Mesendoderm (in vitro differentiated cells): Measurements from ENCODE around the gene FLT3LG.
A peak's percentile ranks its signal among the peaks of the same experiment; 100 is the strongest.

Source experiments
- DNase-seq: peaks from one replicate; pipeline ENCODE4 v3.0.0; 2013
- H2AK5ac ChIP-seq: 2 replicates; pipeline ENCODE4 v1.6.1; 2013; ENCODE audit warnings: low read length, inconsistent platforms
- H2BK120ac ChIP-seq: 2 replicates; pipeline ENCODE4 v1.6.1; 2013; ENCODE audit warnings: low read depth, mild to moderate bottlenecking, low read length, moderate library complexity, mixed read lengths
- H2BK15ac ChIP-seq: replicated peaks from 2 replicates; pipeline ENCODE4 v1.6.1; 2013; ENCODE audit warnings: low read depth, mild to moderate bottlenecking, moderate library complexity
- H2BK5ac ChIP-seq: 2 replicates; pipeline ENCODE4 v1.6.1; 2013; ENCODE audit warnings: low read length, inconsistent platforms
- H3K18ac ChIP-seq: 2 replicates; pipeline ENCODE4 v1.6.1; 2013; ENCODE audit warnings: mild to moderate bottlenecking, low read length, mixed read lengths
- H3K23ac ChIP-seq: one replicate; pipeline ENCODE4 v1.6.1; 2013; ENCODE audit warnings: low read length
- H3K27ac ChIP-seq: 2 replicates; pipeline ENCODE4 v1.5.1; 2013; ENCODE audit warnings: low read depth, mild to moderate bottlenecking, inconsistent platforms, low read length, moderate library complexity
- H3K27me3 ChIP-seq: 2 replicates; pipeline ENCODE4 v1.6.1; 2013; ENCODE audit warnings: low read length, control low read depth, mild to moderate bottlenecking, inconsistent platforms; ENCODE audit not compliant: insufficient read depth, poor library complexity
- H3K36me3 ChIP-seq: 2 replicates; pipeline ENCODE4 v1.6.1; 2013; ENCODE audit warnings: low read length, inconsistent platforms; ENCODE audit not compliant: control insufficient read depth, insufficient read depth
- H3K4ac ChIP-seq: one replicate; pipeline ENCODE4 v1.6.1; 2013; ENCODE audit warnings: low read depth, mild to moderate bottlenecking, low read length, moderate library complexity
- H3K4me1 ChIP-seq: 2 replicates; pipeline ENCODE4 v1.6.1; 2013; ENCODE audit warnings: low read depth, low read length, inconsistent platforms; ENCODE audit not compliant: control insufficient read depth
- H3K4me2 ChIP-seq: 2 replicates; pipeline ENCODE4 v1.6.1; 2013; ENCODE audit warnings: low read length
- H3K4me3 ChIP-seq: 2 replicates; pipeline ENCODE4 v1.5.1; 2013; ENCODE audit warnings: mild to moderate bottlenecking, low read length
- H3K56ac ChIP-seq: one replicate; pipeline ENCODE4 v1.6.1; 2013; ENCODE audit warnings: low read length
- H3K79me1 ChIP-seq: 2 replicates; pipeline ENCODE4 v1.6.1; 2013; ENCODE audit warnings: low read length, inconsistent platforms
- H3K79me2 ChIP-seq: 2 replicates; pipeline ENCODE4 v1.6.1; 2013; ENCODE audit warnings: mild to moderate bottlenecking, low read length; ENCODE audit not compliant: control insufficient read depth, insufficient read depth
- H3K9ac ChIP-seq: 2 replicates; pipeline ENCODE4 v1.6.1; 2013; ENCODE audit warnings: low read length, inconsistent platforms
- H4K5ac ChIP-seq: one replicate; pipeline ENCODE4 v1.6.1; 2013; ENCODE audit warnings: low read length
- H4K8ac ChIP-seq: one replicate; pipeline ENCODE4 v1.6.1; 2013; ENCODE audit warnings: low read depth, mild to moderate bottlenecking, control low read depth, low read length, moderate library complexity
- WGBS: extraction: QIAGEN DNeasy Blood & Tissue Kit; methylation state at CpG from one replicate; pipeline ENCODE4 v1.1.7; 2013; ENCODE audit warnings: low lambda C conversion rate, missing lambda C conversion rate; ENCODE audit not compliant: insufficient coverage; ENCODE audit errors: extremely low coverage; 5-methylcytosine and 5-hydroxymethylcytosine counted together

FLT3LG gene

GRCh38 chr19:49461656-49462055 is 12.4 kb upstream of the FLT3LG start:
- H4K8ac ChIP-seq, result no peak overlapping the region
- H3K4me1 ChIP-seq, result no peaks in the 10 kb centered on the region
- no peak overlapping the region for H2BK15ac ChIP-seq
- H3K36me3 ChIP-seq, result no peaks in the 10 kb centered on the region
- no peak overlapping the region for H3K4ac ChIP-seq
- no CpG with 5 or more reads among the region's 37 CpGs for WGBS
- no peak overlapping the region for H3K23ac ChIP-seq
- H2BK120ac ChIP-seq, result no peak overlapping the region
- H3K27ac ChIP-seq, result no peak overlapping the region
- no peak overlapping the region for H3K9ac ChIP-seq
- DNase-seq, result no peak
- H3K18ac ChIP-seq, result no peak overlapping the region
- H3K4me2 ChIP-seq, result no peak overlapping the region
- H3K79me2 ChIP-seq, result no peaks in the 10 kb centered on the region
- no peak overlapping the region for H3K56ac ChIP-seq
- no peak overlapping the region for H3K4me3 ChIP-seq
- no peak overlapping the region for H4K5ac ChIP-seq
- no peak overlapping the region for H2AK5ac ChIP-seq
- no peaks in the 10 kb centered on the region for H3K27me3 ChIP-seq
- H2BK5ac ChIP-seq, result no peak overlapping the region
- H3K79me1 ChIP-seq, result no peaks in the 10 kb centered on the region

- WGBS, result no CpG with 5 or more reads among the region's 12 CpGs
- Histone ChIP-seq H3K4me3 (no peak overlapping the region), H4K5ac (no peak overlapping the region), H3K56ac (no peak overlapping the region), H2AK5ac (no peak overlapping the region), H3K79me1 (no peaks in the 10 kb centered on the region), H3K4me2 (no peak overlapping the region), H2BK15ac (no peak overlapping the region), H3K9ac (no peak overlapping the region), H3K27me3 (no peaks in the 10 kb centered on the region), H3K36me3 (no peaks in the 10 kb centered on the region), H2BK5ac (no peak overlapping the region), H3K4ac (no peak overlapping the region), H2BK120ac (no peak overlapping the region), H4K8ac (no peak overlapping the region), H3K27ac (no peak overlapping the region), H3K18ac (no peak overlapping the region), H3K4me1 (no peaks in the 10 kb centered on the region), H3K79me2 (no peaks in the 10 kb centered on the region), H3K23ac (no peak overlapping the region)
- DNase-seq, result no peak
Observed at GRCh38 chr19:49462492-49462891, 11.5 kb upstream of the FLT3LG start.

- Histone ChIP-seq H2AK5ac (no peak overlapping the region), H3K27ac (no peak overlapping the region), H3K23ac (no peak overlapping the region), H3K79me1 (no peaks in the 10 kb centered on the region), H4K5ac (no peak overlapping the region), H4K8ac (no peak overlapping the region), H3K4me3 (no peak overlapping the region), H2BK120ac (no peak overlapping the region), H3K27me3 (no peaks in the 10 kb centered on the region), H3K4me2 (no peak overlapping the region), H3K4me1 (no peaks in the 10 kb centered on the region), H3K18ac (no peak overlapping the region), H3K4ac (no peak overlapping the region), H2BK15ac (no peak overlapping the region), H3K79me2 (no peaks in the 10 kb centered on the region), H3K9ac (no peak overlapping the region), H2BK5ac (no peak overlapping the region), H3K36me3 (no peaks in the 10 kb centered on the region), H3K56ac (no peak overlapping the region)
- no peak for DNase-seq
- WGBS, result no CpG with 5 or more reads among the region's 39 CpGs
Observed at GRCh38 chr19:49463960-49464740, 9.9 kb upstream of the FLT3LG start.

DNA sequence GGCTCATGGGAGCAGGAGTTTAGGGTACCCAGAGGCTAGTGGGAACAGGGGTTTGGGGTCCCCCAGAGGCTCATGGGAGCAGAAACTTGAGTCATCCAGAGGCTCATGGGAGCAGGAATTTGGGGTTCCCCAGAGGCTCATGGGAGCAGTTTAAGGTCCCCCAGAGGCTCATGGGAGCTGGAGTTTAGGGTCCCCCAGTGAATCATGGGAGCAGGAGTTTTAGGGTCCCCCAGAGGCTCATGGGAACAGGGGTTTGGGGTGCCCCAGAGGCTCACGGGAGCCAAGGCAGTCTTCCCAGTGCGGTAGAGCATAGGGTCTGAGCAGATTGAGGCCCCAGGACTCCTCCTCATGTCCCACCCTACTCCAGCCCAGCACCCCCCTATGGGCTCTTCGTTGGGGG is 8.6 kb upstream of the FLT3LG start:
- no peaks in the 10 kb centered on the region for H3K4me1 ChIP-seq

DNA sequence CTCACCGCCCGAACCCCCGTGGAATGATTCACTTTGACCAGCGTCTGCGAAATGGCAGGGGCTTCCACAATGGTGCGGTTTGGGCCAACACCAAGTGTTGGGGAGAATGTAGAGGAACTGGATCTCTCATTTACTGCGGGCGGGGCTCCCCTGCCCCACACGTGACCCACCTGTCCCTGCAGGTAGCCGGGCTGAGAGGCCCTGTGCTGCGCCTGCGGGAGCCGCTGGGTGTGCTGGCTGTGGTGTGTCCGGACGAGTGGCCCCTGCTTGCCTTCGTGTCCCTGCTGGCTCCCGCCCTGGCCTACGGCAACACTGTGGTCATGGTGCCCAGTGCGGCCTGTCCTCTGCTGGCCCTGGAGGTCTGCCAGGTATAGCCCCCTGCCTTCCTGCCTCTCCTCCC is 5.8 kb upstream of the FLT3LG start:
- H3K4me2 ChIP-seq, result no peak overlapping the region
- no peak overlapping the region for H2AK5ac ChIP-seq
- H4K8ac ChIP-seq, result no peak overlapping the region
- no peaks in the 10 kb centered on the region for H3K79me1 ChIP-seq
- H3K27me3 ChIP-seq, result no peaks in the 10 kb centered on the region
- no peak for DNase-seq
- peaks cover 2% of the 10 kb centered on the region for H3K36me3 ChIP-seq
- no peak overlapping the region for H2BK5ac ChIP-seq
- no peak overlapping the region for H4K5ac ChIP-seq
- no peak overlapping the region for H3K56ac ChIP-seq
- H3K79me2 ChIP-seq, result no peaks in the 10 kb centered on the region
- no peak overlapping the region for H3K23ac ChIP-seq
- no CpG with 5 or more reads among the region's 19 CpGs for WGBS
- H3K9ac ChIP-seq, result no peak overlapping the region
- H3K4ac ChIP-seq, result no peak overlapping the region
- no peak overlapping the region for H3K18ac ChIP-seq
- peak overlapping the region; percentile 10 for H3K27ac ChIP-seq
- no peak overlapping the region for H3K4me3 ChIP-seq
- H2BK15ac ChIP-seq, result no peak overlapping the region
- H2BK120ac ChIP-seq, result no peak overlapping the region
- H3K4me1 ChIP-seq, result no peaks in the 10 kb centered on the region

More for the DNA sequence above, 8.6 kb upstream of the FLT3LG start:
- no peaks in the 10 kb centered on the region for H3K79me2 ChIP-seq
- no peaks in the 10 kb centered on the region for H3K36me3 ChIP-seq
- no peak overlapping the region for H3K56ac ChIP-seq
- H2BK5ac ChIP-seq, result no peak overlapping the region
- no peak overlapping the region for H4K5ac ChIP-seq
- H3K4ac ChIP-seq, result no peak overlapping the region
- DNase-seq, result no peak
- no peak overlapping the region for H3K4me3 ChIP-seq
- no peak overlapping the region for H2BK15ac ChIP-seq
- no peak overlapping the region for H3K4me2 ChIP-seq
- no peak overlapping the region for H4K8ac ChIP-seq
- no peak overlapping the region for H3K18ac ChIP-seq
- H3K27me3 ChIP-seq, result no peaks in the 10 kb centered on the region
- no peak overlapping the region for H2AK5ac ChIP-seq
- H3K27ac ChIP-seq, result no peak overlapping the region
- no CpG with 5 or more reads among the region's 3 CpGs for WGBS
- H3K79me1 ChIP-seq, result no peaks in the 10 kb centered on the region
- no peak overlapping the region for H3K9ac ChIP-seq
- H2BK120ac ChIP-seq, result no peak overlapping the region
- no peak overlapping the region for H3K23ac ChIP-seq
